Stimulated activated CD4-positive, alpha-beta T cell treated with anti-CD3 and anti-CD28 coated beads, TNF-alpha, amount 100 ng/mL, for 1 hour (primary cell): ENCODE measurements around the gene PYCARD.
"Not testable (repeated sequence)": the region's sequence is repeated elsewhere in the genome, so short reads cannot be mapped to it uniquely, and the experiment has no call there.

Source experiments
- DNase-seq, 3 donors: peaks; one replicate each; pipeline ENCODE4 v3.0.0-alpha.2; 2020; ENCODE audit warnings: low read depth in 3 of 3, low spot score in 1 of 3

PYCARD gene

DNA sequence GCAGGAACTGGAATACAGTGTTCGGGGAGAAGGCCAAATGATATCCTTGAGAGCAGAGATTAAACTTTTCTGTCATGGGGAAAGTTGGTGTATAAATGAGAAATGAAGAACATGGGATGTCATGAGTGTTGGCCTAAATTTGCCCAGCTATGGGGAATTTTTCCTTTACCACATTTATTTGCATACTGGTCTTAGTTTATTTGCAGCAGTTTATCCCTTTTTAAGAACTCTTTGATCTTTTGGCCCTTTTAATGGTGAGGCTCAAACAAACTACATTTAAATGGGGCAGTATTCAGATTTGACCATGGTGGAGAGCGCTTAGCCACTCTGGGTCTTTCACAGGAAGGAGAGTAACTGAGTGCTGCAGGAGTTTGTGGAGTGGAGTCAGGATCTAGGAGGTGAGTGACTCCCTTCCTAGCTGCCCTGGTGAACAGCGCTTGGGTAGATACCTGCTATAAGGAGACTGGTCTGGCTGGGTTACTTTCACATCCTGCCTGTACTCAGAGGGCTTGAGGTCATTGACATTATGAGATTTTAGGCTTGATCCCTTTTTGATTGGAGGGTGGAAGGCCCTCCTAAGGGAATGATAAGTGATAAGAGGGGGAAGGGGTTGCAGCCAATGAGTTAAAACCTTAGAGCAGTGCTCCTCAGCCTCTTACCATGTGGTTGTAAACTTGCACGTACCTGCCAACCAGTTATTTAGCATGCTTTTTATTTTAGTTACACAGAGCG is 10.7 kb downstream of the PYCARD start:
- no peak for DNase-seq

DNA sequence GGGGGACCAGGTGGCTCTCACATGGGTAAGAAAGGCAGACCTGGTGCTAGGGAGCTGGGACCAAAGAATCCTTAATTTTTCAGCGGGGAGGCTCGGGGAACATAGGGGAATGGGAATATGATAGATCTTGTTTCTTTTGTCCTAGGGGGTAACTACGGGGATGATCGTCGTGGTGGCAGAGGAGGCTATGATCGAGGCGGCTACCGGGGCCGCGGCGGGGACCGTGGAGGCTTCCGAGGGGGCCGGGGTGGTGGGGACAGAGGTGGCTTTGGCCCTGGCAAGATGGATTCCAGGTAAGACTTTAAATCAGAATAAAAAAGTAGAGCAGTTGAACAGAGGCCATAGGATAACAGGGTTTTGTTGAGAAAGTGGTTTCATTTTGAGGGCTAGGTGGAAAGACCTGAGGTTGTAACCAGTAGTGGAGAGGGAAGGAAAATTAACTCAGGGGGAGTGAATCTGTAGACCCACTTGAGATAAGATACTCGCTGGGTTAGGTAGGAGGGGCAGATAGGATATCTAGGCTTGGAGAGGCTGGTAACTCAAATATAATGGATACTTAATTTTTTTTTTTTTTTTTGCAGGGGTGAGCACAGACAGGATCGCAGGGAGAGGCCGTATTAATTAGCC is 11.6 kb downstream of the PYCARD start:
- no peak for DNase-seq

DNA sequence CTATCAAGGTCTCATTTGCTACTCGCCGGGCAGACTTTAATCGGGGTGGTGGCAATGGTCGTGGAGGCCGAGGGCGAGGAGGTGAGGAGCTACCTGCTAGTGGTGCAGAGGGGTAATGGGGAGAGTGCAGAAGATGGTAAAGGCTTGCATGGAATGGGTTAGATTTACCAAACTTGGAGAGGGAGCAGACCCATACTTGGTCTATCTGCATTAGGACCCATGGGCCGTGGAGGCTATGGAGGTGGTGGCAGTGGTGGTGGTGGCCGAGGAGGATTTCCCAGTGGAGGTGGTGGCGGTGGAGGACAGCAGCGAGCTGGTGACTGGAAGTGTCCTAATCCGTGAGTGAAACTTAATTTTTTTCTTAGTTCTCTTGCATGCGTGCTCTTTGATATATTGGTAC is 12.5 kb downstream of the PYCARD start:
- no peak for DNase-seq

DNA sequence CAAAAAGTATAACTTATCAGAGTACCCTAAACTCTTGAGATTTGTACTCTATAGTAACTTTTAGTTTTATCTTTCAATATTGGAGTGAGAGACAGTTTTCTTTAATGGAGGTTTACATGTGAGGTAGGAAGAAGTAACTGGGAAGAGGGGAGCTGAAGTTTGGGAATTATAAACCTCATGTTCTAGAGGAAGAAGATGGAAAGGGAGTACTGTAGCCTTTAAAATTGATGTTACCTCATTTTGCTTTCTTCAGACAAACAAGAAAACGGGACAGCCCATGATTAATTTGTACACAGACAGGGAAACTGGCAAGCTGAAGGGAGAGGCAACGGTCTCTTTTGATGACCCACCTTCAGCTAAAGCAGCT is 13.2 kb downstream of the PYCARD start:
- no peak for DNase-seq

- no peak for DNase-seq
These were observed 13.8 kb downstream of the PYCARD start for GRCh38 chr16:31188450-31189411.

- no peak for DNase-seq
These were observed 14.8 kb downstream of the PYCARD start for GRCh38 chr16:31187808-31188189.

DNA sequence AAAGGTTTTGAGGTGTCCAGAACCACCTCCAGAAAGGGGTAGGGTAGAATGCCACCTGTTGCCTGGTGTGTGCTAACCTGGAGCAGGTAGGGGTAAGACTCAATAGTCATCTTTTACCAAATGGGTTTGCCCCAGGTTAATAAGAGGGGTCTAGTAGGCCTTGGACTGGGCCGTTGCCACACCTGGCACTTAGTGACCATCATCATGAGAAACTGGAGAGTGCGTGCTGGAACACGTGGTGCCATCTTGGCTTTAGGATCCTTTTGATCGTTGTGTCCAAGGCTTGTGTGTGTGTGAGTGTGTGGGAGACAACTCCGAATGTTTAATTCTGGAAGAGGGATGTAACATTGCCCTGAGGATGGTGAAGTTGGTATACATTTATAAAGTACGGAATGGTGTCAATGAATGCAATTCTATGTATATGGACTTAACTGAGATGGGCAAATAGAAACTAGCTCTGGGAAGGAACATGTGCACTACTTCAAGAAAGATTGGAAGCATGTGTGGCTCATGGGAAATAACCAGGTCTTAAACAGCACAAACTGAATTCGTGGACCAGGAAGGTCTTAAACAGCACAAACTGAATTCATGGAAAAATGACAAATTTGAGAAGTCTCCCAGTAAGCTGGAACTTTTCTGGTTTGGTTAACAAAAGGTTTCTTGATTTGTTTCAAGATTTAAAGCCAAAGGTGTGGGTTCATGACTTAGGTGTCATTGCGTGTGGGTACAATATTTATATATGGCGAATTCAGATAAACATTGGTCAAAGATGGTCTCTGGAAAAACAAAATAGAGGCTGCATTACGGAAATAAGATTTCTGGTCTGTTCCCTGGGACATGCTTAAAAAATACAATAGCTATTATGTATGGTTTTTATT is 15.4 kb downstream of the PYCARD start:
- DNase-seq = no peak

DNA sequence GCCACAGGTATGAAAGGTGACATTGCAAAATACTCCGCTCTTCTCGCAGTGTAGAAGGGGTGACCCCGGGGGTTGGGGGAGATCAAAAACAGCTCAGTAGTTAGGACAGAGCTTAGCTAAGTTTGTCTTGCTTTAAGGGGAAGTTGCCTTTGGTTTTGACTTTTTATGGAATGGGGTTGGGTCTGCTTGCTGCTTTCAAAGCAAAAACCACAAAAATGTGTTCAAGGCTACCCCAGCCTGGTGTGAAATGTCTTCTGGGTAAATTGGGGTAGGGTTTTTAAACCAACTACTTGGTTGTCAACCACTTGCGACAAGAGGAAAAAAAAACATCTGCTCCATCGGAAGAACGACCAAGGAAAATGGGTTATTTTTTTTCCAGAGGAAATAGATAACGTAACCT is 16.4 kb downstream of the PYCARD start:
- DNase-seq = no peak

DNA sequence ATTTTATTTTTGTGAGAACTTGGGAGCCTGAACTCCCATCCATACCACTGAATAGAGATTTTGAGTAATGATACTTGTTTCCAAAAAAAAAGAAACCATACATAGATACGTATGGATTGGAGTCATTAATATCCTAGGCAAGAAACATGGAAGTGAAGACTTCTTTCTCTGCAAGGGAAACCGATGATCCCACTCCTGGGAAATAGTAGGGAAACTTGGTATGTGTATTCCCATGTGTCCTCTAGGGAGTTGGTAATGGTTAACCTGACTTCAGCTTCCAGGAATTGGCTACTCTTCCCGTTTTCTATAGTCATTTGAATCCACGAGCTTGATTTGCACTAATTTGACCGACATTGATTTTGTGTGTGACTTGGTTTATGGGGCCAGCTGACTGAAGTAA is 17.2 kb downstream of the PYCARD start:
- DNase-seq = no peak

- DNase-seq = no peak
These were observed 17.7 kb downstream of the PYCARD start for GRCh38 chr16:31184888-31185287.

GRCh38 chr16:31183432-31184428 is 18.8 kb downstream of the PYCARD start:
- no peak for DNase-seq

DNA sequence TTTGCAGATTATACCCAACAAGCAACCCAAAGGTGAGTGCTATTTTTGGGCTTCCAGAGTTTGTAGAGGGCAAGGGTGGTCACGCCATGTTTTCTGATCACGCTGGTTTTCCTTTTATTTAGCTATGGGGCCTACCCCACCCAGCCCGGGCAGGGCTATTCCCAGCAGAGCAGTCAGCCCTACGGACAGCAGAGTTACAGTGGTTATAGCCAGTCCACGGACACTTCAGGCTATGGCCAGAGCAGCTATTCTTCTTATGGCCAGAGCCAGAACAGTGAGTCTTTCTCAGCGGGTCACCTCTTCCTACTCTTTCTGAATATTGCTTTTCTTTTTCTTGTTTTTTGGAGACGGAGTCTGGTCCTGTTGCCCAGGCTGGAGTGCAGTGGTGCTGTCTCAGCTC is 20.2 kb downstream of the PYCARD start:
- no peak for DNase-seq

- DNase-seq = no peak
These were observed 21.3 kb downstream of the PYCARD start for GRCh38 chr16:31181102-31181830.

GRCh38 chr16:31179747-31180459 is 22.7 kb downstream of the PYCARD start, which contains the start of gene FUS:
Gene FUS, plus strand, starts transcription at chr16:31180139. Its CDS starts 76 bp downstream, at chr16:31180215.
- DNase-seq = peak; percentile 82 to 91 (median 90)

DNA sequence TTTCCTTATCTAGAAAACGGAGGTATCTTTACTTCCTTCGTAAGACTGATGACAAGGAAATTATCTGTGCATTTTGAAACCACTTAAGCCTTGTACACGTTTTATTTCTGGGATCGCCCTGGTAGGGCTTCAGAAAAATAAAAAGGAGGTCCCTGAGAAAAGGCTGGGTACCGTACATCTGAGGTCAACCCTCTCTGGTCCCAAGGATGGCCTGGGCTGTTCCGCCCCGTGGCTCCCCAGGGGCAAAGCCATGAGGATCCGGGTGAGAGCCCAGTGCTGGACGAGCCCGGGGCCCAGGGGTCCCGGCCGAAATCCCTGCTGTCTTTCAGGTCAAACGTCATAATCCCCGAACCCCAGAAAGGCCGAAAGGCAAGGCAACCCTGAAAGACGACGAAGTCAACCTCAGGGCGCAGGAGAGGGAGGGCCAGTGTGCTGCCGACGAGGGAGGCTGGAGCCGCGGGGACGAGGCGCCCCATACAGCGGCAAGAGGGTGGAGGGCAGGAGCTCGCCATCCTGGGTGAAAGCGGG is 23.3 kb downstream of the PYCARD start:
- no peak for DNase-seq

- DNase-seq = no peak
These were observed 25.4 kb downstream of the PYCARD start for GRCh38 chr16:31177136-31177535.

DNA sequence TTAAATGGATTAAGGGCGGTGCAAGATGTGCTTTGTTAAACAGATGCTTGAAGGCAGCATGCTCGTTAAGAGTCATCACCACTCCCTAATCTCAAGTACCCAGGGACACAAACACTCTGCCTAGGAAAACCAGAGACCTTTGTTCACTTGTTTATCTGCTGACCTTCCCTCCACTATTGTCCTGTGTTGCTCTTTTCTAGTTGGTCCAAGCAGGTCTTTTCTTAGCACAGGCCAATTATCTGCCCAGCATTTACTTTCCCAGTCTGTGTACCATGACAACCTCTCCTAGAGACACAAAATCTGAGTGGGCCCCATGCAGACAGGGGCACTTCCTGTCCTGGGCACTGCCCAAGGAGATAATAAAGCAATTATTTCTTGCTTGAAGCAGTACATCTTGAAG is 32.5 kb downstream of the PYCARD start:
- not testable (repeated sequence) for DNase-seq

GRCh38 chr16:31168848-31169247 is 33.7 kb downstream of the PYCARD start:
- DNase-seq = no peak
